Measurements from ENCODE around the gene ITIH2.
"Not testable (repeated sequence)": the region's sequence is repeated elsewhere in the genome, so short reads cannot be mapped to it uniquely, and the experiment has no call there.

ITIH2 gene

GRCh38 chr10:7667262-7668141 lies 35.6 kb upstream of the ITIH2 start:
- no peak for TF ChIP-seq CTCF (IDR thresholded peaks at IDR 0.05; ENCODE audit: extremely low read depth, missing control alignments)
- peak; percentile 27 for DNase-seq (ENCODE audit: low spot score)

GRCh38 chr10:7670157-7670556 lies 33.0 kb upstream of the ITIH2 start:
- TF ChIP-seq CTCF (IDR thresholded peaks at IDR 0.05; ENCODE audit: extremely low read depth, missing control alignments): no peak
- DNase-seq (ENCODE audit: low spot score): no peak

- no peak for TF ChIP-seq CTCF (IDR thresholded peaks at IDR 0.05; ENCODE audit: extremely low read depth, missing control alignments)
- no peak for DNase-seq (ENCODE audit: low spot score)
These were observed 30.6 kb upstream of the ITIH2 start for GRCh38 chr10:7672341-7673134.

- no peak for DNase-seq (ENCODE audit: low spot score)
- TF ChIP-seq CTCF (IDR thresholded peaks at IDR 0.05; ENCODE audit: extremely low read depth, missing control alignments): no peak
These were observed 23.9 kb upstream of the ITIH2 start for GRCh38 chr10:7679256-7679655.

- DNase-seq (ENCODE audit: low spot score): not testable (repeated sequence)
These were observed 23.0 kb upstream of the ITIH2 start for GRCh38 chr10:7680078-7680477.

GRCh38 chr10:7686351-7687171 lies 16.6 kb upstream of the ITIH2 start:
- DNase-seq (ENCODE audit: low spot score): no peak
- no peak for TF ChIP-seq CTCF (IDR thresholded peaks at IDR 0.05; ENCODE audit: extremely low read depth, missing control alignments)

GRCh38 chr10:7687228-7687907 lies 15.7 kb upstream of the ITIH2 start:
- TF ChIP-seq CTCF (IDR thresholded peaks at IDR 0.05; ENCODE audit: extremely low read depth, missing control alignments): peak; percentile 88

More at GRCh38 chr10:7687228-7687907, 15.7 kb upstream of the ITIH2 start:
- peak; percentile 79 for DNase-seq (ENCODE audit: low spot score)

Data from GM20000 (cell line).